ENCODE results near the gene SLC16A12. TPM values are rescaled to one million over a fixed set of nuclear protein-coding genes. Genes with fewer than 3 reads are reported as not detected.

Gene SLC16A12
- total and polyA plus RNA-seq, 2 of the 13 experiments (the other 11 are each of a cell fraction or from before 2014, with no cell fraction given) = 0.02 TPM; not detected in 1

DNA sequence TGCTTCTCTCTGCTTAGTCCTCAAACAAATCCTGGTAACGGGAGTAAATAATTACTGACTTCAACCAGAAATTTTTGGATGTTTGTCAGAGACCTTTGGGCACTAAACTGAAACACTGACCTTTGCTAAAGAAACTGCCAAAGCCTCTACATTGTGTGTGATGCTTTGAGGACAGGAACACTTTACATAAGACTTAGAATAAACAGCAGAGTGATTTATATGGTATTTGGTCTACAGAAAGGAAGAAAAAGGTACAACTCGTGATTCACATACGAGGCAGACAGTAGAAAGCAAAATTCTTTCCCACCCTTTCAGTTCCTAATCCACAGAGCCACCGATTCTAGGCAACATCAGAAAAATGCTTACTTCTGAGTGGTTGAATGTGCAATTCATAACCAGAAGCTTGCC, 59.8 kb downstream of the SLC16A12 start (continued):
- peak; percentile 76 for TF ChIP-seq GFI1 (CRISPR knock-in tag; IDR thresholded peaks at IDR 0.05; ENCODE audit: borderline replicate concordance)
- TF ChIP-seq, protein P1, sequence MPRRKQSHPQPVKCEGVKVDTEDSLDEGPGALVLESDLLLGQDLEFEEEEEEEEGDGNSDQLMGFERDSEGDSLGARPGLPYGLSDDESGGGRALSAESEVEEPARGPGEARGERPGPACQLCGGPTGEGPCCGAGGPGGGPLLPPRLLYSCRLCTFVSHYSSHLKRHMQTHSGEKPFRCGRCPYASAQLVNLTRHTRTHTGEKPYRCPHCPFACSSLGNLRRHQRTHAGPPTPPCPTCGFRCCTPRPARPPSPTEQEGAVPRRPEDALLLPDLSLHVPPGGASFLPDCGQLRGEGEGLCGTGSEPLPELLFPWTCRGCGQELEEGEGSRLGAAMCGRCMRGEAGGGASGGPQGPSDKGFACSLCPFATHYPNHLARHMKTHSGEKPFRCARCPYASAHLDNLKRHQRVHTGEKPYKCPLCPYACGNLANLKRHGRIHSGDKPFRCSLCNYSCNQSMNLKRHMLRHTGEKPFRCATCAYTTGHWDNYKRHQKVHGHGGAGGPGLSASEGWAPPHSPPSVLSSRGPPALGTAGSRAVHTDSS (CRISPR knock-in tag; conservative IDR thresholded peaks at IDR 0.05) = no peak
- TF ChIP-seq PHF21A (CRISPR knock-in tag; IDR thresholded peaks at IDR 0.05) = 0 out of 2 replicates have a peak, but pooled peaks have one; percentile 27
- TF ChIP-seq HMGA1 (CRISPR knock-in tag; conservative IDR thresholded peaks at IDR 0.05) = no peak
- TF ChIP-seq ZNF343 (CRISPR knock-in tag; IDR thresholded peaks at IDR 0.05) = no peak
- no peak for TF ChIP-seq ATAD3A (CRISPR knock-in tag; IDR thresholded peaks at IDR 0.05)
- no peak for TF ChIP-seq ASH2L (IDR thresholded peaks at IDR 0.05; ENCODE audit: insufficient read length, low read depth, low read length)
- no peak for TF ChIP-seq ZNF816 (CRISPR knock-in tag; IDR thresholded peaks at IDR 0.05; ENCODE audit: borderline replicate concordance)
- no peak for TF ChIP-seq SRSF9 (IDR thresholded peaks at IDR 0.05; ENCODE audit: borderline replicate concordance, insufficient read depth, low read depth, low read length, poor library complexity, severe bottlenecking)
- no peak for TF ChIP-seq ZFP36 (IDR thresholded peaks at IDR 0.05; ENCODE audit: borderline replicate concordance, low read depth, low read length, partially characterized antibody)
- TF ChIP-seq FOXP1 (IDR thresholded peaks at IDR 0.05) = no peak
- peak; percentile 14; the same call in 1 of the 2 replicates for TF ChIP-seq FOXP1 (CRISPR knock-in tag; IDR thresholded peaks at IDR 0.05)
- TF ChIP-seq NR2F6 (IDR thresholded peaks at IDR 0.05) = 0 out of 2 replicates have a peak, but pooled peaks have one; percentile 19
- peak; percentile 33; the same call in 1 of the 2 replicates for TF ChIP-seq NR2F6 (CRISPR knock-in tag; IDR thresholded peaks at IDR 0.05)
- no peak for TF ChIP-seq ZNF530 (CRISPR knock-in tag; IDR thresholded peaks at IDR 0.05; ENCODE audit: low read depth)
- TF ChIP-seq TEAD3 (CRISPR knock-in tag; optimal IDR thresholded peaks at IDR 0.05; ENCODE audit: borderline replicate concordance) = no peak
- TF ChIP-seq ZNF329 (CRISPR knock-in tag; IDR thresholded peaks at IDR 0.05; ENCODE audit: low read depth) = no peak
- no peak for TF ChIP-seq GZF1 (CRISPR knock-in tag; IDR thresholded peaks at IDR 0.05)
